NCI-H2107 (cell line): Measurements from ENCODE around the gene NFIA.

ENCODE experiments used
- DNase-seq: peaks from one replicate; lab custom pipeline; 2025; lab: John Stamatoyannopoulos, UW

NFIA gene

DNA sequence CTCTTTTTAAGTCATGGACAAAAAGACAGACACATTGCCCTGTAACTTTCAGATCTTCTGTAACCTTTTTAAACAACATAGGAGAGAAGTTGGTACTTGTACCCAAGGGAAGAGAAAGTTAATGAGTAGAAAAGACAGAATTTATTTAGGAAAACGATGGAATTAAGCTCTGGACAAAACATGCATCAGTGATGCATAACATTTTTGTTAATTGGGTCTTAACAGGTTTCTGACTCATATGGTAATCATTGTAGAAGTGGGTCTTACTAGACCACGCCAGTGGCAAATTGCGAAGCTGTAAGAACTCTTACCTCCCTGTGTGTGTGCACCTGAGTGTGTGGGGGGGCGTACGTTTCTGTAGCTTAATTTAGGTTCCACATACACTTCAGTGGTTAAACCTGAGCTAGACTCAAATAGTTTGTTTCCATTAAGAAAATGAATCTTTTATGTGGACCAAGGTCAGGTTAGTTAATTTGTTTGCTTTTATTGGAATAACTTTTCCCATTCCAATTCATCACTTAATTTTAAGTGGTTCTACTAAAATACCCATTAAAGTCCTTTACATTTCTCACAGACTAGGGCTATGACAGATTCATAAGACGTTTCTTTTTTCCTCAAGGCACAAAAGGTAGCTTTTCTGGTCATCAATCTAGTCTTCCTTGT is 48.1 kb downstream of the NFIA start:
- no peak for DNase-seq

DNA sequence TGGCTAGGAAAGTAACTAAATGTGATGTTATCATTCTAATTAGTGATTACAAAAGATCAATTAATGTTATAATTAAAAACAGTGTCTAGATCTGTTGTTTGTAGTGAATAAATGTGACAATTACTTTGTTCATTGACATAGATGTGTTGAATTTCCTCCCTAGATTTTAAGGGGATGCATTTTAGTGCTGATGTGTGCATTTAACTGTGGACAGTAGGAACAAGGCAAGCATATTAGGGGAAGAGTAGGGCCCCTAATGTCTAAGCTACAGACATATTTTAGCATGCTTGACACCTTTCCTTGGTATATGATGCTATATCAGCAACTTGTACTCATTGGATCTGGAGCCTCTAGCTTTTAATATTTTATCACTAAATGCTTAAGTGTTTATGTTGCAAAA is 48.9 kb downstream of the NFIA start:
- no peak for DNase-seq

DNA sequence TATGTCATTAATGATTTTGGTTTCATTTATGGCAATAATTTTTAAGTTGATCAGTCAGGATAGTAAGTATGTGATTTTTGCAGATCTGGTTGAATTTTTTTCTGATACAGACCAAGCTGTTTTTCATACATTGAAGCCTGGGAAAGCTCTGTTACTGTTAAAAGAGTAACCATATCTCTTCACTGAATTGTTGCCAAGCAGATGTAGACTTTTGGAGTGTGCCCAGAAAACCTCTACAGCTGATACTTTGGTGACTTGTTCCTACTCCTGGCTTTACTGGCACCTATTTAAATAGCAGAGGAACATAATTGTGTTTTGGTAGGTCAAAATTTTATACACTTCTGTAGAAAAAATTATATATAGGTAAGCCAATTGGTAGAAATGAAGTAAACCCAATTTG is 49.4 kb downstream of the NFIA start:
- no peak for DNase-seq

DNA sequence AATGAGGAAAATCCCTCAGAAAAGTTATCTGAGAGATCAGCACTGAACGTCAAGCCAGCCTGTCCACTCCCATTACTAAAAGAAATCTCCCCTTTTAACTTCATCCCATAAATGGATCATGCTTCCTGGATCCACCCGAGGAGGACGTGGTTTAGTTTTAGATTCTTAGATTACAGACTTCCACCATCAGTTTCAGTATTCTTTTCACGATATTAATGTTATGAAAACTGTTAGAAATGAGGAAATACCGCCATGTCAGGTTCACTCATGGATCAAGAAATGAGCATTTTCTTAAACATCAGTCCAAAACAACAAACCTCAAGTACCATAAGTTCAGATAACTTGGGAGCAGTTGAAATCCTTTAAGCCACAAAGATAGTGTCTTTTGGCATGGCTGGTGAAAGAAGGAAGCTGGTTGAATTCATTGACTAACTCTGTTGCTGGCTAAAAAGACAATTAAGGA is 49.8 kb downstream of the NFIA start:
- no peak for DNase-seq

DNA sequence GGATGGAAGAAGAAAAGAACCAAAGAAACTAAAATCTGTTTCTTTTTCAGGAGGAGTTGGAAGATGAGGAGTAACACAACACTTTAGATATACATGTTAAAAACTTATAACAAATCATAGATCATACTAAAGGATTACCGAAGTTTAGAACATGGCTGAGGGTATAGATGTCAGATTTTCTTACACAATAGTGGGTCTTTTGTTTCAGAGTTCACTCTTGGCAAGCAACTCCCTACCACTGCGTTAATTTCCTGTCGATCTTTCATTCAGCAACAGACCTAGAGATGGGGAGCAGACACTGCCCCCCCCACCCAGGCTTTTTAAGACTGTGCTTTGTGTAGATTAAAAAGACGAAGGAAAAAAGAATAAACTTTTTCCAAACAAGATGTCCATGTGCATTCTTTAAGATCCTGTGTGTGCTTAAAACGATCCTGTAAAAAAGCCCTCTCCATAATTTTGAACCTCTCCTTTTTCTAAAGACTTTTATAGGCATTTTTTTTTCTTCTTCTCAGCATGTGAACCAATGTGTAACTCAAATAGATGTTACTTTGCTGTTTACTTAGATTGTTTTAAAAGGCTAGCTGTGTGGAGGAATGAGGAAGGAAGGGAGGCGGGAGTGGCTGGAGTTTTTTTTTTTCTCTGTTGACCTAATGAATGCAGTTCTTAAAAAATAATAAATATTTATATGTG is 50.4 kb downstream of the NFIA start:
- DNase-seq: no peak

DNA sequence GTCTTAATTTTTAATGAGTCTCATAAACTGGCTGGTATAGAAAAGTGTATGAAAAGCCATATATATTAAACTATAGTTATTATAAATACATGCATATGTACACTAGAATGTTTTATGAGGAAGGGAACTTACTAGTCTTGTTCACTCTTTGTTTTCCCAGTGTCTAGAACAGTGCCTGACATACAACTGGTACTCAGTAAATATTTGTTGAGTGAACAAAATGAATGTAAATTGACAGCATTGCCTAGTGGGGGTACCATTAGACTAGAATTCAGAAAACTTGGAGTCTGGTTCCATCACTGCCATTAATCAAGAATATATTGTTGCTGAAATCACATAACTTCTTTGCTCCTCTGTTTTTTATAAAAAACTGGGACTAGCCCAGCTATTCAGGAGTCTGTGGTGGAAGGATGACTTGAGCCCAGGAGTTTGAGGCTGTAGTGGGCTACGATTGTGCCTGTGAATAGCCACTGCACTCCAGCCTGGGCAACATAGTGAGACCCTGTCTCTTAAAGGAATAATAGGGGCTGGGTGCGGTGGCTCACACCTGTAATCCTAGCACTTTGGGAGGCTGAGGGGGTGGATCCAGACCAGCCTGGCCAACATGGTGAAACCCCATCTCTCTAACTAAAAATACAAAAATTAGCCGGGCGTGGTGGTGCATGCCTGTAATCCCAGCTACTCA is 51.1 kb downstream of the NFIA start:
- DNase-seq: no peak

DNA sequence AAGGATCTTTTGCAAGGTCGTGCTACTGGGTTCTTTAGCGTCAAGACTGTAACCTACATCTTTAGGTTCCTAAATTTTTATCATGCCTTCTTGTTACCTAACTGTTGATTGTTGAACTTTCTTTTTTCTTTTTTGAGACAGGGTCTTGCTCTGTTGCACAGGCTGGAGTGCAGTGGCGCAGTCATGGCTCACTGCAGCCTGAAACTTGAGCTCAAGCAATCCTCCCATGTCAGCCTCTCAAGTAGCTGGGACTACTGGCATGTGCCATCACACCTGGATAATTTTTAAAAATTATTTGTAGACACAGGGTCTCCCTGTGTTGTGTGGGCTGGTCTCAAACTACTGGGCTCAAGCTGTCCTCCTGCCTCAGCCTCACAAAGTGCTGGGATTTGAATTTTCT is 52.9 kb downstream of the NFIA start:
- DNase-seq: no peak

DNA sequence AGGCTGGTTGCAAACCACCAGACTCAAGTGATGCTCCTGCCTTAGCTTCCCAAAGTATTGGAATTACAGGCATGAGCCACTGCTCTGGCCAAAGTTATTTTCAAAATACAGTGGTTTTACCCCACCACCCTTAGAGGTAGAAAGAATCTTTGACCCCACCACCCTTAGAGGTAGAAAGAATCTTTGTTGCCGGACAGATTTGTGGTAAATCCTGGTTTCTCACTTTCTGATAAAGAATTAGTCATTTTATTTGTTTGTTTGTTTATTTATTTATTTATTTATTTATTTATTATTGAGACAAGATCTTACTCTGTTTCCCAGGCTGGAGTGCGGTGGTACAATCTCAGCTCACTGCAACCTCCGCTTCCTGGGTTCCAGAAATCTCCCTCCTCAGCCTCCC is 55.9 kb downstream of the NFIA start:
- no peak for DNase-seq

DNA sequence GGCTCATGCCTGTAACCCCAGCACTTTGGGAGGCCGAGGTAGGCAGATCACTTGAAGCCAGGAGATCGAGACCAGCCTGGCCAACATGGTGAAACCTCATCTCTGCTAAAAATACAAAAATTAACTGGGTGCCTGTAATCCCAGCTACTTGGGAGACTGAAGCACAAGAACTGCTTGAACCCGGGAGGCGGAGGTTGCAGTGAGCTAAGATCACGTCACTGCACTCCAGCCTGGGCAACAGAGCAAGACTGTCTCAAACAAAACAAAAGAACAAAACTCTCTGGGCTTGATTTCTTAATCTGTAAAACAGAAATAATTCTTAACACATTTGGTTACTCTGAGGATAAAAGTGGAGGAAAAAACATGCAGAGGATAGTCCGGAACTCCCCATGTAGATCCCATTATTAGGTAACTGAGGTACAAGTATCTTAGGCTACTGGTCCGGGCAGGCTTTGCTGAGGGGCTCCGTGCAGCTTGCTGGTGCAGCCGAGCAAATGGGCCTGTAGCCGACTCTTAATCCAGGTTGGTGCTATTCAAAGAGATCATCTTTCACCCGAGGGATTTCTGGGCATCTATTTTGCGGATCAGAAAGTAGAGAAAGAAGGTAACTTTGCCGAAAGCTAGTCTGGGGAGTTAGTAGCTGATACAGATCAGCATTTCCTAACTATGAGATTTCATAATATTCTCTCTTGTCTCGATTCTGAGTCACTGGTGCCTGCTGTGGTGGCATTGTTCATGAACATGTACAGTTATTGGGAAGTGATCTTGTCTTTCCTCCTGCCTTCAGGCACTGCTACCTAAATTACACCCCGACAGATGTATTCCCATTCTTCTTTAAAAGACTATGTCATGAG is 56.8 kb downstream of the NFIA start:
- DNase-seq: no peak

DNA sequence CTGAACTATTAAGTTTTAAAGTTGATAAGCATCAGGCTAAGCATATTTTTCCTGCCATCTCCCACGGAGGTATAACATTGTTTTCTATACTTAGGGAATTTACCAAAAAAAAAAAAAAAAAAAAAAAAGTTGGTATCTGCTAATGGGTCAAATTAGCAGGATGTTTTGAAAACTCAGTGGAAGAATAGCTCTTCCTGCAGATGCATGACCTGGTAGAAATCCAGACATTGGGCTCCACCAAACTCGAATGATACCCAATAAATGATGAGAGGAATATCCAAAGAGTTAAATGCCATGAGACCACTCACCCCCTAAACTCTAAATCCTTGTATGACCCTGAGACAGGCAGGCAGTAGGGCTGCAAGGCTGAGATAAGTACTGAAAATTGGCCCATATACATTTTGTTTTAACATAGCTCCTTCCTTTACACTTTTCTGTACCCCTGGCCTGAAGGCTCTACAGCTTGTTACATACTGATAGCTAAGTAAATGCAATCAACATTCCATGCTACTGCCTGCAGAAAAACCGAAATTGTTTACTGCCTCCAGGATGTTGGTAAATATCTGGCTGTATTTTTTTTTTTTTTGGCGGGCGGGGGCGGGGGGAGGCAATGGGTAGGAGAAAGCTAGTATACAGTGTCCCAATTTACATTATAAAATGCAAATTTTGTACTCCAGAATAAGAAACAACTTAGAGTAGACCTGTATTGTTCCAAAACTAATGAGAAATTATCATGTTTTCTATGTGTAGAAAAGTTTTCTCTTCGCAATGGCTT is 57.6 kb downstream of the NFIA start:
- DNase-seq: no peak

DNA sequence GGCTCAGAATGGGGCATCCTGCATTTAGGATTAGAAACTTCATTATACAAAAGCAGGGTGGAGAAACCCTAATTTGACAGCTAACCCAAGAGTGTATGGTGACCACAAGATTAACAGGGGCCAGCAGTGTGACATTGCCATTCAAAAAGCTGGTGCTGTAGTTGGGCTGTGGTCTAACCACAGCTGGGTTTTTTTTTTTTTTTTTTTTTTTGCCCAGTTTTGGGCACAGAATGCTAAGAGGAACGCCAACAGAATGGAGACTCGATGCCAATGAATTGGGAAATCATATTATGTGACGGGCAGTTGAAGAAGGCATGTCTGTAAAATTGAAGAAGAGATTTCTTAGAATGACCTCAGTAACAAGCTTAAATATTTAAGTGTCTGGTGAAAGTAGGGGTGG is 58.4 kb downstream of the NFIA start:
- no peak for DNase-seq

DNA sequence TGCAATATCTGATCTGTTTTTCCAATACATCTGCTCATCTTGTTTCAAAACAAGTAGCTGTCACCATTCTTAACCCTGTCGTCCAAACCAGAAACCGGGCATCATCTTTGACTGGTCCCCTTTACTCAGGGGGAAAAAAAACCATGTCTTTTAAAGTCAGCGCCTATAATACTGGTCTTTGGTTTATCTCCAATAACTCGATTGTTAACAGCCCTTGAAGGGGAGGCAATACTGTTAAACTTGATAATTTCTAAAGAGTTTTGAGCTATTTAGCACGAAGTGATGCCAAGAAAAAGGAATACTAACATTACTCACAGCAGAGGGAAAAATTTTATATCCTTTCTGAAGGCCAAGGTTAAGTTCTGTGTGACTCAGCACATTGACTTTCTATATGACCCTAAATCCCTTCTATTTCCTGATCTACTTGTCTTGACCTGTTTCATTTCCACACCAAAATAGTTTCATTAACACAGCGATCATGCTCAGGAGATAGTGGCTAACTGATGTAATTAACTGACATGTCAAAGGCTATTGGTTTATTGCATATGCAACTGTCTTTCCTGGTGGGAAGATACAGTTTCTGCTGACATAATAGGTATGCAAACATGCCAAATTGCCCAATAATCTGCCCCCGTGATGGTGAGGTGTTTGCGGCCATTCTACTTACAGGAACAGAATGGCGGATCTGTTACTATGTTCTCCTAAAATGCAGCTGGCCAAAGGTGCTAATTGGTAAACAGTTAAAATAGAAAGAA is 59.1 kb downstream of the NFIA start:
- no peak for DNase-seq

DNA sequence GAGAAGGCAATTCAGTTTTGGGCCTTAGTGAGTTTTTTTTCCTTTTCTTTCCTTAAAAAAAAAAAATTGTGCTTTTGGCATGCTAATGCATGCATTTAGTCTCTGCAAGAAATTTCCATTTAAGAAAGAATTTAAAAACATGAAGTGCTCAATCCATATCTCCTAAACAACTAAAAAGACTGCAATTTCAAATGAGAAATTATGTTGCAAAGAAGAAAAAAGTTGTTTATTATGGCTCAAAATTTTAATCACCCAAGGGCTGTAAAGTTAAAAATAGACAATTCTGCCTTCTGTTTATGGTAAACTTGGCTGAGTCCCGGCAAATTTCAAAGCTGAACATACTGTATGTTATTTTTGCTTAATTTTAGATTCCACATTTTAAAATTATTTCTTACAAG is 59.7 kb downstream of the NFIA start:
- DNase-seq: no peak

DNA sequence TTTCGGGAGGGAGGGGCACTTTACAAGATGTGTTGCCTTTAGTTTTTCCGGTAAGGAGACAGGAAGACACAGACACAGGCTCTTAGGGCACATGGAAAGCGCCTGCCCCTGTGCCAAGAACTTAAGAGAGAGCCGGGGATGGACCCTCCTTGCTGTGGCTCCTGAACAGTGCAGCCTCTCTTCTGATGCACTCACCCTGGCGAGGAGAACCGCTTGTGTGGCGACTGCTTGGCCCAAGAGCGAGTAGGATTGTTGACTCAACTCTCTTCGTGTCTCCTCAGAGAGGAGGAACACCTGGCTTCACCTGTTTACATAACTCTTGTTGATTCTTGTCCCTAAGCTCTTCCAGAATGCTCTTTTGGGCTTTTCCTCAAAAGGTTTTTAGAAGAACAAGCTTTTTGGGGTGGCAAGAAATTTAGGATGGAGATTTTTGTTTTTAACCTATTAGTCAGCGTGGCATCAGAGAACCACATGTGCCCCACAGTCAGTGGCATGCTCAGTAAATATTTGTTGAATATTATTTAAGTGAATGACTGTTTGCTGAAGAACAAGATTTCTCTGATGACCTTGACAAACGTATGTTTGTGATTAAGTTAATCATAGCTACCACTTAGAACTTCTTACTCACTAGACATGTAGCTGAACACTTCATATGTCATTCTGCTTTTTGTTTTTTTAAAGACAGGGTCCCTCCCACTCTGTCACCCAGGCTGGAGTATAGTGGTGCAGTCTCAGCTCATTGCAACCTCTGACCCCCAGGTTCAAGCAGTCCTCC is 60.6 kb downstream of the NFIA start:
- no peak for DNase-seq

DNA sequence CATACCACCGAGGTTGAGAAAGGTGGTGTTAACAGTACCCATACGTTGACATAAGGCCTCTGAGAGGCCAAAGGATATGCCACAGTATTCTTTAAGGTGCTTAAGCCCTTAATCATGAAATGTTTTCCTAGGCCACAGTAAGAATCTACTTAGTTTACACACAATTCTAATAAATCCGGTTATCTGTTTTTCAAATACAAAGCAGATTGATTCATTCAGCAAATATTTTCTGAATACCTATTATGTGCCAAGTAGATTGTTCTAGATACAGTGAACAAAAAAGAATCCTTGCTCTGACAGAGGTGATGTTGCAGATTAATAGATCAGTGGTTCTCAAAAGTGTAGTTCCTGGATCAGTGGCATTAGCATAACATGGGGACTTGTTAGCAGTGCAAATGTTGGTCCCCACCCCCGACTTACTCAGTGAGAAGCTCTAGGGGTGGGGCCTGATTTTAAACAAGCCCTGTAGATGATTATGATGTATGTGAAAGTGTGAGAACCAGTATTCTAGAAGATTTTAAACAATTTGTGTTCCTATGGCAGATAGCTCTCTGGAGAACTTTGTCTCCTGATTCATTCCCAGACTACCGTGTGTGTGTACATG is 61.6 kb downstream of the NFIA start:
- no peak for DNase-seq

DNA sequence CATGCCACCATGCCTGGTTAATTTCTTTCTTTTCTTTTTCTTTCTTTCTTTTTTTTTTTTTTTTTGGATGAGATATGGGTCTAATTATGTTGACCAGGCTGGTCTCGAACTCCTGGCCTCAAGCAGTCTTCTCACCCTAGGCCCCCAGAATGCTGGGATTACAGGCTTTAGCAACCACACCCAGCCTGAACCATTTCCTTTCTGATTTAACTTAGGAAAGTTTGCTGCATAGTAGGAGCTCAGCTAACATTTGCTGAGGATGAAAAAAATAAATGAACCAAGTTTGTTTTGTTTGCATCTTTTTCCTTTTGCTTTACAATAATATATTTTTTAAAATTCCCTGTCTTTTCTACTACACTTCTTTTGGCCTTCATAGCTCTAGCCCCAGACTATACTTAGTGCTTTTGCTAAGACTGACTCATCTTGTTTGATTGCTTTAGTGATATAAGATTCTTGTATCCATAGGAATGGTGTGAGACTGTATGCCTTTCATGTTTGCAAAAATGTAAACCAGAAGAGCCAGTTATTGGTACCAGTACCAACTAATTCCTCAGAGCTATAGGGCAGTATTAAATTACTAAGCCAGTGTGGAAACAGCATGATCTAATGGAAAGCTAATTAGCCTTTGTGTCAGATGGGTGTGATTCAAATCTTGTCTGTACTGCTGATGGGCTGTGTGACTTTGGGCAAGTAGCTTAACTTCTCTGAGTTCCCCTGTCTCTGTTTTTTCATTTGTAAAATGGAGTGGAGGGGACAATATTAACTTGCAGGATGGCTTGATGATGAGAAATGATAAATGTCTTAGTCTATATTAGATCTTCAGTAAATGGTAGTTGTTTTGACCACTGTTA is 66.9 kb downstream of the NFIA start:
- DNase-seq: no peak

DNA sequence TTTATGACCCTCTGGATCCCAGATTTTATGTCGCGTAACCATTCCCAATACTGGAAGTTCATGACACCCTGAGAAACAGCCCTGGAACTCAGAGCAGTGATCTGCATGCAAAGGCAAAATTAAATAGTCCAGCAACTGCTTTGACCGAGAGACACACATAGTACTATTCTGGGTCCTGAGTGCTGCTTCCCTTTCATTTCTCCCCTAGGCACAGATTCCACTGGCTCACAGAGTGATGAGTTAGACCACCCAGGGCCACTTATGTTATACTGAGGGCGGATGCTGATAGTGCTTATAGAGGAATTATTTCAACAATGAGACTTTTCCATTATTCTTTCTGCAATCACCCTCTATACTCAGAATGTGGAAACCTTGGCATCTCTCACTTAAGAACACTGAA is 69.2 kb downstream of the NFIA start:
- DNase-seq: no peak

DNA sequence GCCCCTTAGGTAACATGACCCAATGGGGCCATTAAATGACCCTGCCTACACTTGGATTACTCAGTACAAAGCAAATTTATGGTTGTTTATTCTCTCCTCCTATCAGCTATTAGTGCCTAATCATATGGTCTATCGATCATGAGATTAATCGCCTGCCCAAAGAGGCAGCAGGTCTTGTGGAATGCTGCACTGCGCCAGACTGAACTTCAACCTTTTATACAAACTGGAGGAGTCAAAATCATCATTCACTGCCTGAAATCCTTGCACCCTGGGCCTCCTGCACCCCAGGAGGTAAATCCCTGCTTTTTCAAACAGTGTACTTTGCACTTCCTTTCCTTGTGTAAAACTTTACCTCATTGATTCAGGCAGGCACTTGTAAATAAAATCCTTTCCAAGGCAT is 69.7 kb downstream of the NFIA start:
- DNase-seq: no peak
